ENCODE measurements around the gene GNB1L.

- TF ChIP-seq EP300 (IDR thresholded peaks at IDR 0.05) = no peak
- no peak for TF ChIP-seq POLR2AphosphoS5 (IDR thresholded peaks at IDR 0.05)
- no peak for TF ChIP-seq CTCF (IDR thresholded peaks at IDR 0.05)
Observed at GRCh38 chr22:19748991-19749664, 105.5 kb downstream of the GNB1L start.
